NCI-H1092 (cell line): ENCODE data around the gene IRF2BPL.

Experiments used
- DNase-seq: peaks from one replicate; lab custom pipeline; 2025; lab: John Stamatoyannopoulos, UW

The IRF2BPL gene

DNA sequence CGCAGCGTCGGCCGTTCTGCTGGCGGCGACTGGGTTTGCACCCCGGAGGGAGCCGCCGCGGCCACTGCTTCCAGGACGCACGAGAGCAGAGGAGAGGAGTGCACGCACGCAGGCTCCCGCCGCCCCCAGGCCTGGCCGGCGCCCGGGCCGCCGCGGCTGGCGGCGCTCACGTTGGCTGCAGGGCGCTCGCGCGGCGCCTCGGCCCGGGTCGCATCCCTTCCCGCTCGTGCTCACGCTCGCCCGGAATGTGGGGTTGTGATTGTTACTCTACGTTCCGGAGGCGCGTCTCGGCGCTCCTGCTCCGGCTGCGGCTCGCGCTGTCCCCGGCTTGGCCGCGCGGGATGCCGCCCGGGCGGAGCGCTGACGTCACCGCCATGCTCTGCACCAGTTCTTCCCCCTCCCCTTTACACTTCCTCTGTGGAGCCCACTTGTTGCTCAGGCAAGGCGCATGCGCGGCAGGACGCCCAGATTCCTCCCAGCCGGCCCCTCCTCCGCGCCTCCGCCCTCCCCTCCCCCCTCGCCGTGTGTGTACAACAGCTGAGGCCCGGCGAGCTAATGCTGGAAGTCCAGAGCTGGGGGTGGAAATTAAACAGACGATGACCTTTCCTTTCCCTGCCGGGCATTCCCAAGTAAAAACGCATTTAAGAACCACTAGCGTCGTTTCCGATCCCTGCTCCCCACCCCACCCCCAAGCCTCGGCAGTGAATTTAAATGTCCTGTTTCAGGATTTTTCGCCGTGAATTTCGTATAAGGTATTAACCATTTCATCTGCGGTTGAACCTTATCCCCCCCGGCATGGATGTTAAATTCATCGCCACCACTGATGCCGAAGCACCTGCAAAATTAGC lies at the start of gene IRF2BPL:
Gene IRF2BPL, minus strand, starts transcription at position 325 of the 848 bp plus-strand sequence. CDS start 916 bp downstream, outside the sequence.
- DNase-seq = peak; percentile 96

DNA sequence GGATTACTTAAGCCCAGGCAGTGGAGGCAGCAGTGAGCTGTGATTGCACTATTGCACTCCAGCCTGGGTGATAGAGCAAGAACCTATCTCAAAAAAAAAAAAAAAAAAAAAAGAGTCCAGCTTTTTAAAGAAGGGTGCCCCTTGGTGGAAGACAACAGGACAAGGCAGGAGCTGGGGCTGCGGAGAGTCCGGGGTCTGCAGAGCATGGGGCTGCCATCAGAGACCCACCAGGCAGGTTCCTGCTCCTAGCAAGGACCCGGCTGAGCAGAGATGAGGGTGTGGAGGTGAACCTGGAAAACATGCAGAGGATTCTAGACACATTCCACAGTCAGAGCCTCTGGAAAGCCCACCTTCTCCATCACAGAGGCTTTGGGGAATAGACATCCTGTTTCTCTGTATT lies 48.5 kb upstream of the IRF2BPL start:
- no peak for DNase-seq

DNA sequence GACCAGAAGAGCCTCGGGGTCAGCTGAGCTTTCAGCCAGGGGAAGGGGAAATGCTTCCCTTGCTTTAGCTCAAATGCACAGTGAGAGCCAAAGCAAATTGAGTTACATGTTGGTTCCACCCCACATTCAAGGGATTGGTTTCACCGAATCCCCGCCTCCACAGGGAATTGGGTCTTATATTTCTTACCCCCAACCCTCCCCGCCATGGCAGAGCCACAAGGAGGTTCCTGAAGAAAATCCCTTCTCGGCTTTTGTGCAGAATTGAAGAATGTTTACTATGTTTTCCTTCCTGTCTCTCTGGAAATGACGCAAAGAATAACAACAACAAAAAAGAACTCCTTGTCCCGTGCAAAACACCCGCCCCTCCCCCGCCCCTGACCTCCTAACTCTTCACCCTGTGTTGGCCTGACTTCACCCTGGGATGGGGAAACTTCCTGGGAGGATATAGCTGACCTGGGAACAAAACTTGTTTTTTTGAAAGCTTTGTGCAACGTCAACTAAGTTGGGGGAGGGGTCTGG lies 47.7 kb upstream of the IRF2BPL start:
- DNase-seq = no peak

DNA sequence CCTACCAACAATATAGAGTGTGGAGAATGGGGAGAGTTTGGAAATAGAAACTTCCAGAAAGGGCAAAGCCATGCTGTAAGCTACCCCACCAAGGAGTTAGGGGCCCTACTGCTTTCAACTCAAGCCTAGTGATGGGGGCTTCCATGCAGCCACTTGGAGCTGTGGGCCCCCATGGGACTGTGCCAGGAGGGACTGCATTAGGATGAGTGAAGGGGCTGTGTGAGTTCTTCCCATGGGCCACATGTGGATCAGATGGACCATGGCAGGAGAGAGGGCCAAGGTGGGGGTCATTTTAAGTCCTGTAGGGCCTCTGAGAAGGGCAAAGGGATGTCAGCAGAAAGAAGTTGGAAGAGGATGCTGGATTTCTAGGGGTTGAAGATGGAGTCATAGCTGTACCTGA lies 46.5 kb upstream of the IRF2BPL start:
- DNase-seq = no peak

DNA sequence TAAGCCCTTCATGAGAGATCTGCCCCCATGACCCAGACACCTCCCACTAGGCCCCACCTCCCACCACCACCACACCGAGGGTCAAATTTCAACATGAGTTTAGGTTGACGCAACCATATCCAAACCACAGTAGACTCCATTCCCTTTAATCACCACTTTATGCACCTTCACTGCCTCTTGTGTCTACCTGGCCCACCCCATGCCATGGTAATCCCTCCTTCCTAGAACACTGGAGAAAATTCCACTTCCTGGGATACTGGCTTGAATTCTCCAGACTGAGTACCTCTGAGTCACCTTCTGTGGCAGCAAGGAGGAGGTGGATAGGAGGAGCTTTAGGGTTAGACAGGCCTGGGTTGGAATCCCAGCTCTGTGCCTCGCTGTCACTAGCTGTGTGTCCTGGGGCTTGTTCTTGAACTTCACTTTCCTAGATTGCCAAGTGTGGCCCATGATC lies 43.5 kb upstream of the IRF2BPL start:
- DNase-seq = no peak

DNA sequence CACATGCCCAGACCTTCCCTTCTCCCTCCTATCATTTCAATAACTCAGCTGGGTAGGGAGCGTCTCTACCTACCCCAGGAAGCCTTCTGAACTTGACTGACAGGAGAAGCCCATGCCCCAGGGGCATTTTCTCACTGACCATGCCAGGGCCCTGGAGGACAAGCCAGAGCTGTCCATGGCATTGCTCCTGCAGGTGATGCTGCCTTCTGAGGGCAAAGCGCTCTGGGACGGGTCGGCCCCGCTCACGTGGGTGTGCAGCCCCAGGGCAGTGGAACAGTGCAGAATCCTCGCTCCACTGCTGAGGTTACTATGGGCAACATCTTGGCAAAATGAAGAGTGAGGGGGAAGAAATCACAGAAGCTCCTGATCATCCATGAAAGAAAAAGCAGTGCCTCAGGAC lies 41.0 kb upstream of the IRF2BPL start:
- no peak for DNase-seq

DNA sequence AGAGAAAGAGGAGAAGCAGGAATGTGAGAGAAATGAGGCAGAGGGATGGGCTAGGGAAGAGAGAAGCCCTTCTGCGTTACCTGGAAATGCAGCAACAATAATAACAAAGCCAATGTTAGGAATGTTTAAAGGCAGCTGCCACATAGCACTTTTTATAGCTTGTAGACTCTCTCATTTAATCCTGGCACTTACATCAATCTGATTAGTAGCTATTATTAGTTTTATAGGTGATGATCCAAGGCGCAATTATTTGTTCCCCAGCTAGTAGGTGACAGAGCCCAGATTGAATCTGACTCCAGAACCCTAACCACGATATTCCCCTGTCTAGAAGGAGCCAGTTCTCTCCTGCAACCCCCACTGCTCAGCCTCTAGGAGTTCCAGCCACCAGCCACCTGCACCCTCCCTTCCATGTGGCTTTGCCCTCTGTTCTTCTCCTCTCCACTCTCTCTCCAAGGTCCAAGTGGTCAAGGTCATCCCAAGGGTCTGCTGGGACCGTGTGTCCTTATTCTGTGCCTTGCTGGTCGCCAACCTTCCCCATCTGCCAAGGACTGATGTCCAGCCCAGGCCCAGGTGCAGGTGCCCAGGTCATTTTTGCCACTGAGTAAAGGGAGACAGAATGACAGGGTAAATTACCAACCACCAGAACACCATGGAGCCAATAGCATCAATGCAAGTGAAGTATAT lies 40.2 kb upstream of the IRF2BPL start:
- DNase-seq = no peak

DNA sequence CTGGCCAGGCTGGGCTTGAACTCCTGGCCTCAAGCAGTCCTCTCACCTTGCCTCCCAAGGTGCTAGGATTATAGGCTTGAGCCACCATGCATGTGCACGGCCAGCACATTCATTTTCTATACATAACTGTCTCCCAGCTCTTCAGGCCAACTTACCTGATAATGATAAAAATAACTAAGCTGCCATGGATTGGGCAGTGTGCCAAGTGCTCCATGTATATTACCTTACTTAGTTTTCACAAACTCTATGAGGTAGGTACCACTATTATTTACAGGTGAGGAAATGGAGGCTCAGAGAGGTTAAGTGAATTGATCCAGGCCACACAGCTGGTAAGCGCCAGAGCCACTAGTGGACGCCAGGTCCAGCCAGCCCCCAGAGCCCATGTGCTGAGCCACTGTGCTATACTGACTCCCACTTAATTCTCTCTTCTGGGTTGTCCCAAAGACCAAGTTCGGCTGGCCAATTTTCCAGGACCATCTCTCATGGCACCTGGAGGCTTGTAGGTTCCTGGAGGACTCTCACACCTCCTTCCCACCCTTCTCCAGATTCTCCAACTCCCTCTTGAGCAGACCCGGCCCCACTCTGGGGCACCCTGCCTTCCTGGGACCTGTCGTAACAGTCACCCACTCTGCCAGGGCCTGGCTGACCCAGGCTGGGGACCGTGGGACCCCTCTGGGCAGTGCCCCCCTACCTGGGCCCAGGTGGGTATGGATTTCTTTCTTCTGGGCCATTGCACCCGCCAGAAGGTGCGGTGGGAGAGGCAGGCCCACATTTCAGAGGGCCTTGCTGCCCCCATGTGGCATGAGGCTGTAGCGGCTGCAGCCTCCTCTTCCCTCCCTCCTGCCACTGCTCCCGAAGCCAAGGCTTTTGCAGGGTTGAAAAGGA lies 39.4 kb upstream of the IRF2BPL start:
- peak; percentile 75 for DNase-seq

DNA sequence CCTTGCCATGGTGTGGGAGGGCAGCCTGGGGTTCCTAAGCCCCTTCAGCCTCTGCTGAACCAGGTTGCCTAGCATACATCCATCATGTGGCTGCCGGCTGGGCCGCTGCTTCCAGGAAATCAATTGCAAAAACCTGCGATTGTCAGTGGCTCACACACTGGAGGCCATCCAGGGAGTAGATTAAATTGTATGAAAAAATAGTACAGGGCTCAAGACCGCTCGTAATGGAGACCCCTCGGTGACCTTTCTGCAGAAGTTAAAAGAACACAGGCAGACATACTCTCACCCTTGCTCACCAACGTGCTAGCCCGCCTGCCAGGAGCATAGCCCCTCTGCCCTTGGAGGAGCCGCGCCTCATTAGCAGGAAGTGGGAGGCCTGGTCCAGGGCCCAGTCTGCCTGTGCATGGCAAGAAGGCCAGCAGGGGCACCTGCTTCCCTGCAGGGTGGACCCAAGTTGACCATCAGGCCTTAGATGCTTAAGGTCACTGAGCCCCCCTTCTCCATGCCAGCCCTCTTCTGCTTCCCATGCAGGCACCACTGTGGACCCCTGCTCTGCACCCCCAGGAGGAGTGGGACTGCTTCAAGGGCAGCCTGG lies 38.2 kb upstream of the IRF2BPL start:
- no peak for DNase-seq

DNA sequence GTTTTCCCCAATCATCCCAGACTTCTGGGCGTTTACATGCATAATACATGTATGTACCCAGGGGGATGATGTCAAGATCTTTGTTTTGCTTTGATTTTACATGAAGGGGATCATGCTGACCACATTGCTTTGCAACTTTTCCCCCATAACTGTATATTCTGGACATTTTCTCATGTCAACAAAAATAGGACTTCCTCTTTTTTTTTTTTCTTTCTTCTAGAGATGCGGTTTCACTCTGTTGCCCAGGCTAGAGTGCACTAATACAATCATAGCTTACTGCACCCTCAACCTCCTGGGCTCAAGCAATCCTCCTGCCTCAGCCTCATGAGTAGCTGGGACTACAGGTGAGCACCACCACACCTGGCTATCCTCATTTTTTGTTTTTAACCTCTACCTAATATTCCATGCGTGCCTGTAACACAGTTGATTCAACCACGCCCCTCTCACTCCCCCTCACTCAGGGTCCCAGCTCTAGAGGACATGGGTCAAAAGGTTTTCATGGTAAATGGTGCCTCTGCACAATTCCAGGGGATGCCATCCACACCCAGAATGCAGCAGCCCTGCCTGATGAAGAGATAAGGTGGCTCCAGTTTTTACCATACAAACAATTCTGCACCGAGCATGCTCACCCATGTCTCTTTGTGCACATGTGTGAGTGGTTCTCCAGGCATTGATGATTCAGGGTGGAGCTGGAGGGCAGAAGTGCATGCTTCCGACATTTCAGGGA lies 37.5 kb upstream of the IRF2BPL start:
- no peak for DNase-seq

DNA sequence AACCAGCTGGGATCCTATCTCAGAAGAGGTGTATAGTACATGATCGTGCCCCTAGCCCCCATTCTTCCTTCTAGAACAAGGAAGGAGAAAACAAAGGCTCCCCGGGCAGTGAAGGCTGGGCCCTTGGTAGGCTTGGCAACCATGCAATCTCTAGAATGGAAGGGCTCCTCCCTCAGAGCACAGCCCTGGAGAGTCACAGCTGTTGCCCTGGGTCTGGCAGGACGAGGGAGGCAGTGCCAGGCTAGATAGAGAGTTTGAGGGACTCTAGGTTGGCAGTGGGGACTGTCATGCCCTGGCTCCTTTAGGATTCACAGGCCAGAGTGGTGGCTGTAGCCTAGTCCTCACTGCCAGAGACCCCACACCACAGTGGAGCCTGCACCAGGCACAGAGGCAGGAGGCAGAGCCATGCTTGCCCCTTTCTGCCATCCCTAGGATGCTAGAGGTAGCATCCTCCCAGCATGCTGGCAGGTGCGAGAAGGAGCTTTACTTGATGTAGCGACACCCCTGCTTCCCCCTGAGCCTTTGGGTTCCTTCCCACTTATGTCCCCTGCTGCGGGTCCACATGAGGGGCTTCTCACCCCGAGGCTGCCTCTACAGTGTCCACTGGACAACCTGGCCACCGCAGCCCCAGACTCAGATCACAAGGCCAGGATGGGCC lies 36.1 kb upstream of the IRF2BPL start:
- no peak for DNase-seq

DNA sequence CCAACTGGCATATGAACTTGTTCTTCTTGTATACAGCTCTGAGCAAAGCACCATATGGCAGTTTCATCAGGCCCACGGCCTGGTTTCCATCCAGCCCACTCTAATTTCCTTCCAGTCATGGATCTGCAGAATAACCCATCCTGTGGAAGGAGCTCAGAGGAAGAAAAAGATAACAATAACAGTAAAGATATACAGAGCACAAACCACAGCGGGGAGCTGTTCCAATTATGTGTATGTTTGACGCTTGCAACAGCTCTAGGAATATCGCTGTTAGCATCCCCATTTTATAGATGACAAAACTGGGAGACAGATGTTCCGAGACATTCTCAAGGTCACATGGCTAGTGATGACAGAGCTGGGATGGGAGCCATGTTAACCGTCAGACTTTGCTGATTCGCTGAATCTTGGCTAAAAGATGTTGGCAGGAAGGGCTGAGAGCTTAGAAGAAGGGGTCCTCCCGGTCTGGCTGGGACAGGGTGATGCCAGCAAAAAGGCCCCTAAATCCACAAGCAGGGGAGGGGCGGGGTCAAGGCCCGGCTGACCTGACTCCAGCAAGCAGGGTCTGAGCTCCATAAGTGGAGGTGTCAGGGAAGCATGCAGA lies 35.2 kb upstream of the IRF2BPL start:
- no peak for DNase-seq

DNA sequence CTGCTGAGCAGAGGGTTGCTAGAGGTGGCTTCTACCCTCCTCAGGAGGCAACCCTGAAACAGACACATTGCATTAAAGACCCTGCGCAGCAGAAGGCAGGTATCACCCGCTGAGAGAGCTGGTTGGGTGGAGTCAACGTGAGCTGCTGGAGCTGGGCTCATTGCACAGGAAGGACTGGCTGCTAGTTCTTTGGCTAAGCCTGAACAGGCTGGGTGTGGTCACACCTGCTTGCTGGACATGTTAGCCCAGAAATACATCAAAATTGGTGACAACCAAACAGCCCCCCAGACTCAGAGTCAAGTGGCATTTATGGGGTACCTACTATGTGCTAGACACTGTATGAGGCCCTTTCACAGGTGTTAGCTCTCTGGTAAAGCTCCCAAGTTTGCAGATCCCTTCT lies 33.8 kb upstream of the IRF2BPL start:
- no peak for DNase-seq

DNA sequence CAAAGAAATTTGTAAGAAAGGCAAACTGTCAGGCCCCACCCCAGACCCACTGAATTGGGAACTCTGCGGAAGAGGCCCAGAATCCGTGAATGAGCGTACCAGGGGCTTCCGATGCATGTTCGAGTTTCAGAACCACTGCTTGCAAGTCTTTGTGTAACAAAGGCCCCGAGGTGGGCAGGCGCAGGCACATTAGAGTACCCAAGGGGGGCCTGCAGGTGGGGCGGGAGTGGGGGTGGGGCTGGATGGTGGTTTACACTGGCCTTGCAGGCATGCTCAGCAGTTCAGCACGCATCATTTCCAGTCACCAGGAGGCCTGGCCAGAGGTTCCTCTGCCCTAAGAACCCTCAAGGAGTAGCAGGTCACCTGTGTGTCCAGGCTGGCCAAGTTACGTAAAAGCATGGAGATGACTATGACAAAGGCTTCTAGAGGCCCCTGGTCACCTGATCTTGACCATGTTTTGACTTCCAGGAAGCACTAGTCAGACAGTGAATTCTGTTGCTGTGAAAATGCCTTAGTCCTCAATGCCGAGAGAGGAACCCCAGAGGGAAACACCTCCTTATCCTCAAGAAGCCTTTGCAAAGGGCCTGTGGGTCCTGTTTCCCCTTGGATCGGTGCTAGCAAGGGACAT lies 33.2 kb upstream of the IRF2BPL start:
- no peak for DNase-seq

DNA sequence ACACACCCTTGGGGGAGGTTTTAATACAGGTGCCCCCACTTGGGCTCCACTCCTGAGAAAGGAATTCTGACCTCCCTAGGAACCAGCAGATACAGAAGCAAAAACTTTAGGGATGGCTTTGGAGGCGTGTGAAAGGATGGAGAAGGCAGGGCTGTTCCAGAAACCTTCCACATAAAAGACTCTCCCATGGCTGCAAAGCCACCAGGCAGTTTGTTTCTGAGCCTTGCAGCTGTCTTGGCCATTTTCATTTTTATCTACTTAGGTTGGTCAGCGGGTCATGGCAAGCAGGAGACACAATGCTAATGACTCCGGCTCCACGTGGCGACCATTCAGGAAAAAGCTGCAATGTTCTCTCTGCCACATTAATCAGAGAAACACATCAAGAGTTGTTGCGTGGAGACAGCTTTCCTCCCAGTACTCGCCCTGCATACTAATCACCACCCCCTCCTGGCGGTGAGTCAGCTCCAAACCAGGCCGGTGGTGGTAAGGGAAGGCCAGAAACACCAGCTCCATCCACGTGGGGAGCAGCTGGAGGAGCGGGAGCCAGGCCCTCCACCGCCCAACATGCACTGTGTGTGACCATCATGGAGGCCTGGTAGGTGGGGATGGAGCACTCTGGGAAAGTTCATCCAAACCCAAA lies 30.9 kb upstream of the IRF2BPL start:
- peak; percentile 77 for DNase-seq

DNA sequence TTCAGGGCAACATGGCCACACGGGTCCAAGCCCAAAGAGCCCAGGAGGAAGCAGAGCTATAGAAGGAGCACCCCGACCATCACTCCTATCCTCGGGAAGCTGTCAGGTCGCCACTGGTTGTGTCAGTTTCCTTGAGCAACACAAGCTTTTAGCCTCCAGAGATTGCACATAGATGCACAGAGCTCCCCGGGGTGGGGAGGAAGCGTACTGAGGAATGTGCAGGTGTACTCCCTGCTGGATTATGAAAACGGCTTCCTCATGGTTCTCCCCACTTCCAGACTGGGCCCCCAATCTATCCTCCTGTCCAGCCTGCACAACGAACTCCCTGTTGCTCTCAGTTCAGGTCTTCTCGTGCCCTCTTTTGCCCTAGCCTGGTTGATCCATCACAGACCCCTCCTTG lies 30.3 kb upstream of the IRF2BPL start:
- DNase-seq = no peak

DNA sequence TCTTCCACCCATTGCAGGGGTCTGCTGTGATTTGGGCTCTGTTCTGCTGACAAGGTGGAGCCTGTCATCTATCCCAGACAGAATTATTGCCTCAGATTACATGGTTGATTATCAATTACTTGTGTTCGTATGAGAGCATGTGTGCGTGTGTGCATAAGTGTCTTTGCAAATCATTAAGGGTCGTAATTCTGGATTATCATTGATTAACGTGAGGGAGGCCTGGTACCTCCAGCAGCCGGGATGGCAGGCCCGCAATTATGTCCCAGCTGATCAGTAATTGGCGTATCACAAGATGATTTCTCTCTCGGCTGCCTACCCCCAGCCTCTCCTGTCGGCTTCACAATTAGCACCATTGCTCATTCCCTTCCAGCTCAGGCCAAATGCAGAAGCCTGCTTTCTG lies 29.6 kb upstream of the IRF2BPL start:
- DNase-seq = no peak

DNA sequence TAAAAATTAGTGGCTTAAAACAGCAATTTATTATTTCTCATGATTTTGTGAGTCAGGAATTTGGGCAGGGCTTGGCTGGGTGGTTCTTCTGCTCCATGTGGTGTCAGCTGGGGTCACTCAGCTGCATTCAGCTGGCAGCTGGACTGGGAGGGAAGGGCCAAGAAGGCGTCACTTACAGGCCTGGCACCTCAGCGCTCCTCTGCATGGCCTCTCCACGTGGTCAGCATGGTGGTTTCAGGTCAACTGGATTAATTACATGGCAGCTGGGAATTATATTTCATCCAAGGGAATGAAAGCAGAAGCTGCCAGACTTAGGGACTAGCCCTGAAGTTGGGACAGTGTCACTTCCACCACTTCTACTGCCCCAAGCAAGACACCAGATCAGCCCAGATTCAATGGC lies 27.5 kb upstream of the IRF2BPL start:
- DNase-seq = no peak

DNA sequence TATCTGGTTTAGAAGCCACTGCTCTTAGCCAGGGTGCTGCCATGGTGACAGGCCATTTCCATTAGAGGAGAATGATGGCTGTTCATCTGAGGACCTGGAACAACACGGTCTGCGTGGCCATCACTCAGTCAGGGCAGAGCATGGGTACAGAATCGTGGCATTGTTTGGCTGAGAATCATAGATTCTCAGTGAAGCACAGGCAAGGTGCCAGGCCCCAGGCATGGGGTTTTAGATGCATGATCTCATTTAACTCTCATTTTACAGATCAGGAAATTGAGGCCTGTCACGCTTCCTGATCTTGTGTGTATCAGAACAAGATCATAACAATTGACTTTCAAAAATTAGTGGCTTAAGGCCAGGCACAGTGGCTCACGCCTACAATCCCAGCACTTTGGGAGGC lies 26.8 kb upstream of the IRF2BPL start:
- DNase-seq = no peak
